ENCODE results near the gene PALM2AKAP2.

- TF ChIP-seq LEF1 (IDR thresholded peaks at IDR 0.05; ENCODE audit: borderline replicate concordance), result no peak
- no peak for TF ChIP-seq HDGF (IDR thresholded peaks at IDR 0.05; ENCODE audit: borderline replicate concordance)
- TF ChIP-seq FOXM1 (IDR thresholded peaks at IDR 0.05; ENCODE audit: borderline replicate concordance), result no peak
- TF ChIP-seq ELF4 (IDR thresholded peaks at IDR 0.05), result no peak
Observed at GRCh38 chr9:109812818-109813281, 32.9 kb downstream of the PALM2AKAP2 start.
